ENCODE measurements around the gene RAP1GDS1.

The RAP1GDS1 gene

DNA sequence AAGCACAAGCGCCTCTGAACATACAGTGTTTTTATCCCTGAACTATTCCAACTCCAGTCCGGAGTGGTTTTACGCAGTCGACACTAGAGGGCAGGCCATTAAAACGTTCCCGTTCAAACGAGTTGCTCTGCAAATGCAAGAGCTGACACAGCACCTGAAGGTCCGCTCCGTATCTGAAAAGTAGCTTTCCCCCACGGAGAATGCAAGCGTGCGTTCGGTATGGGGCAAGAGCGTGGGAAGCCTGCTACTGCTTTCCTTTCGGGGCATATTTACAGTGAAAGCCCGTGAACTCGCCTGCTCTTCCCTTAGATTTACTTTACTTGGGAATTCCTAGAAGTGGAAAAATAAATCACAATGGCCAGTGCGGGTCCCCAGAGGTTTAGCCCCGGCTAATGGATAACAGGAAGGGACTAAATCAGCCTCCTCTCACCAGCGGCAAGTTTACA, 206.5 kb downstream of the RAP1GDS1 start (continued):
- TF ChIP-seq, protein P1, sequence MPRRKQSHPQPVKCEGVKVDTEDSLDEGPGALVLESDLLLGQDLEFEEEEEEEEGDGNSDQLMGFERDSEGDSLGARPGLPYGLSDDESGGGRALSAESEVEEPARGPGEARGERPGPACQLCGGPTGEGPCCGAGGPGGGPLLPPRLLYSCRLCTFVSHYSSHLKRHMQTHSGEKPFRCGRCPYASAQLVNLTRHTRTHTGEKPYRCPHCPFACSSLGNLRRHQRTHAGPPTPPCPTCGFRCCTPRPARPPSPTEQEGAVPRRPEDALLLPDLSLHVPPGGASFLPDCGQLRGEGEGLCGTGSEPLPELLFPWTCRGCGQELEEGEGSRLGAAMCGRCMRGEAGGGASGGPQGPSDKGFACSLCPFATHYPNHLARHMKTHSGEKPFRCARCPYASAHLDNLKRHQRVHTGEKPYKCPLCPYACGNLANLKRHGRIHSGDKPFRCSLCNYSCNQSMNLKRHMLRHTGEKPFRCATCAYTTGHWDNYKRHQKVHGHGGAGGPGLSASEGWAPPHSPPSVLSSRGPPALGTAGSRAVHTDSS (tag by site-specific recombination; IDR thresholded peaks at IDR 0.05) = no peak
- TF ChIP-seq, protein P2, sequence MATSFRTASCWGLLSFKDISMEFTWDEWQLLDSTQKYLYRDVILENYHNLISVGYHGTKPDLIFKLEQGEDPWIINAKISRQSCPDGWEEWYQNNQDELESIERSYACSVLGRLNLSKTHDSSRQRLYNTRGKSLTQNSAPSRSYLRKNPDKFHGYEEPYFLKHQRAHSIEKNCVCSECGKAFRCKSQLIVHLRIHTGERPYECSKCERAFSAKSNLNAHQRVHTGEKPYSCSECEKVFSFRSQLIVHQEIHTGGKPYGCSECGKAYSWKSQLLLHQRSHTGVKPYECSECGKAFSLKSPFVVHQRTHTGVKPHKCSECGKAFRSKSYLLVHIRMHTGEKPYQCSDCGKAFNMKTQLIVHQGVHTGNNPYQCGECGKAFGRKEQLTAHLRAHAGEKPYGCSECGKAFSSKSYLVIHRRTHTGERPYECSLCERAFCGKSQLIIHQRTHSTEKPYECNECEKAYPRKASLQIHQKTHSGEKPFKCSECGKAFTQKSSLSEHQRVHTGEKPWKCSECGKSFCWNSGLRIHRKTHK (tag by site-specific recombination; IDR thresholded peaks at IDR 0.05) = no peak
- TF ChIP-seq ZNF266 (tag by site-specific recombination; IDR thresholded peaks at IDR 0.05; ENCODE audit: low read depth) (no peak), ZNF221 (tag by site-specific recombination; IDR thresholded peaks at IDR 0.05; ENCODE audit: borderline replicate concordance) (no peak), GLI2 (tag by site-specific recombination; IDR thresholded peaks at IDR 0.05; ENCODE audit: borderline replicate concordance, low read depth) (no peak), PRDM1 (tag by site-specific recombination; IDR thresholded peaks at IDR 0.05) (peak; percentile 49), ZNF660 (tag by site-specific recombination; IDR thresholded peaks at IDR 0.05) (peak; percentile 54; the same call in 1 of the 2 replicates), ZNF157 (tag by site-specific recombination; IDR thresholded peaks at IDR 0.05) (no peak), ZNF248 (tag by site-specific recombination; IDR thresholded peaks at IDR 0.05) (no peak), ZNF501 (tag by site-specific recombination; IDR thresholded peaks at IDR 0.05) (peak; percentile 21; the same call in 1 of the 2 replicates), ZNF146 (tag by site-specific recombination; IDR thresholded peaks at IDR 0.05) (no peak), ZNF670 (tag by site-specific recombination; IDR thresholded peaks at IDR 0.05; ENCODE audit: low read depth) (no peak), ZNF830 (tag by site-specific recombination; IDR thresholded peaks at IDR 0.05; ENCODE audit: low read depth) (no peak), ZNF785 (tag by site-specific recombination; IDR thresholded peaks at IDR 0.05) (no peak), ZNF843 (tag by site-specific recombination; IDR thresholded peaks at IDR 0.05) (no peak), ZNF558 (tag by site-specific recombination; IDR thresholded peaks at IDR 0.05) (peak; percentile 56; the same call in 1 of the 2 replicates), ZNF416 (tag by site-specific recombination; IDR thresholded peaks at IDR 0.05) (no peak), BCL11B (tag by site-specific recombination; IDR thresholded peaks at IDR 0.05; ENCODE audit: low read depth) (no peak), ZNF423 (tag by site-specific recombination; IDR thresholded peaks at IDR 0.05) (no peak), ZNF707 (tag by site-specific recombination; IDR thresholded peaks at IDR 0.05) (no peak), MZF1 (tag by site-specific recombination; IDR thresholded peaks at IDR 0.05; ENCODE audit: borderline replicate concordance) (peak; percentile 84; the same call in 1 of the 2 replicates), ZNF274 (IDR thresholded peaks at IDR 0.05; ENCODE audit: low read length) (no peak), ZNF274 (tag by site-specific recombination; IDR thresholded peaks at IDR 0.05; ENCODE audit: borderline replicate concordance) (no peak)
- TF ChIP-seq, protein P3, sequence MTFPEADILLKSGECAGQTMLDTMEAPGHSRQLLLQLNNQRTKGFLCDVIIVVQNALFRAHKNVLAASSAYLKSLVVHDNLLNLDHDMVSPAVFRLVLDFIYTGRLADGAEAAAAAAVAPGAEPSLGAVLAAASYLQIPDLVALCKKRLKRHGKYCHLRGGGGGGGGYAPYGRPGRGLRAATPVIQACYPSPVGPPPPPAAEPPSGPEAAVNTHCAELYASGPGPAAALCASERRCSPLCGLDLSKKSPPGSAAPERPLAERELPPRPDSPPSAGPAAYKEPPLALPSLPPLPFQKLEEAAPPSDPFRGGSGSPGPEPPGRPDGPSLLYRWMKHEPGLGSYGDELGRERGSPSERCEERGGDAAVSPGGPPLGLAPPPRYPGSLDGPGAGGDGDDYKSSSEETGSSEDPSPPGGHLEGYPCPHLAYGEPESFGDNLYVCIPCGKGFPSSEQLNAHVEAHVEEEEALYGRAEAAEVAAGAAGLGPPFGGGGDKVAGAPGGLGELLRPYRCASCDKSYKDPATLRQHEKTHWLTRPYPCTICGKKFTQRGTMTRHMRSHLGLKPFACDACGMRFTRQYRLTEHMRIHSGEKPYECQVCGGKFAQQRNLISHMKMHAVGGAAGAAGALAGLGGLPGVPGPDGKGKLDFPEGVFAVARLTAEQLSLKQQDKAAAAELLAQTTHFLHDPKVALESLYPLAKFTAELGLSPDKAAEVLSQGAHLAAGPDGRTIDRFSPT (tag by site-specific recombination; IDR thresholded peaks at IDR 0.05) = no peak
- TF ChIP-seq, protein P4, sequence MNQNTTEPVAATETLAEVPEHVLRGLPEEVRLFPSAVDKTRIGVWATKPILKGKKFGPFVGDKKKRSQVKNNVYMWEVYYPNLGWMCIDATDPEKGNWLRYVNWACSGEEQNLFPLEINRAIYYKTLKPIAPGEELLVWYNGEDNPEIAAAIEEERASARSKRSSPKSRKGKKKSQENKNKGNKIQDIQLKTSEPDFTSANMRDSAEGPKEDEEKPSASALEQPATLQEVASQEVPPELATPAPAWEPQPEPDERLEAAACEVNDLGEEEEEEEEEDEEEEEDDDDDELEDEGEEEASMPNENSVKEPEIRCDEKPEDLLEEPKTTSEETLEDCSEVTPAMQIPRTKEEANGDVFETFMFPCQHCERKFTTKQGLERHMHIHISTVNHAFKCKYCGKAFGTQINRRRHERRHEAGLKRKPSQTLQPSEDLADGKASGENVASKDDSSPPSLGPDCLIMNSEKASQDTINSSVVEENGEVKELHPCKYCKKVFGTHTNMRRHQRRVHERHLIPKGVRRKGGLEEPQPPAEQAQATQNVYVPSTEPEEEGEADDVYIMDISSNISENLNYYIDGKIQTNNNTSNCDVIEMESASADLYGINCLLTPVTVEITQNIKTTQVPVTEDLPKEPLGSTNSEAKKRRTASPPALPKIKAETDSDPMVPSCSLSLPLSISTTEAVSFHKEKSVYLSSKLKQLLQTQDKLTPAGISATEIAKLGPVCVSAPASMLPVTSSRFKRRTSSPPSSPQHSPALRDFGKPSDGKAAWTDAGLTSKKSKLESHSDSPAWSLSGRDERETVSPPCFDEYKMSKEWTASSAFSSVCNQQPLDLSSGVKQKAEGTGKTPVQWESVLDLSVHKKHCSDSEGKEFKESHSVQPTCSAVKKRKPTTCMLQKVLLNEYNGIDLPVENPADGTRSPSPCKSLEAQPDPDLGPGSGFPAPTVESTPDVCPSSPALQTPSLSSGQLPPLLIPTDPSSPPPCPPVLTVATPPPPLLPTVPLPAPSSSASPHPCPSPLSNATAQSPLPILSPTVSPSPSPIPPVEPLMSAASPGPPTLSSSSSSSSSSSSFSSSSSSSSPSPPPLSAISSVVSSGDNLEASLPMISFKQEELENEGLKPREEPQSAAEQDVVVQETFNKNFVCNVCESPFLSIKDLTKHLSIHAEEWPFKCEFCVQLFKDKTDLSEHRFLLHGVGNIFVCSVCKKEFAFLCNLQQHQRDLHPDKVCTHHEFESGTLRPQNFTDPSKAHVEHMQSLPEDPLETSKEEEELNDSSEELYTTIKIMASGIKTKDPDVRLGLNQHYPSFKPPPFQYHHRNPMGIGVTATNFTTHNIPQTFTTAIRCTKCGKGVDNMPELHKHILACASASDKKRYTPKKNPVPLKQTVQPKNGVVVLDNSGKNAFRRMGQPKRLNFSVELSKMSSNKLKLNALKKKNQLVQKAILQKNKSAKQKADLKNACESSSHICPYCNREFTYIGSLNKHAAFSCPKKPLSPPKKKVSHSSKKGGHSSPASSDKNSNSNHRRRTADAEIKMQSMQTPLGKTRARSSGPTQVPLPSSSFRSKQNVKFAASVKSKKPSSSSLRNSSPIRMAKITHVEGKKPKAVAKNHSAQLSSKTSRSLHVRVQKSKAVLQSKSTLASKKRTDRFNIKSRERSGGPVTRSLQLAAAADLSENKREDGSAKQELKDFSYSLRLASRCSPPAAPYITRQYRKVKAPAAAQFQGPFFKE (tag by site-specific recombination; IDR thresholded peaks at IDR 0.05; ENCODE audit: borderline replicate concordance) = no peak
- TF ChIP-seq, protein P5, sequence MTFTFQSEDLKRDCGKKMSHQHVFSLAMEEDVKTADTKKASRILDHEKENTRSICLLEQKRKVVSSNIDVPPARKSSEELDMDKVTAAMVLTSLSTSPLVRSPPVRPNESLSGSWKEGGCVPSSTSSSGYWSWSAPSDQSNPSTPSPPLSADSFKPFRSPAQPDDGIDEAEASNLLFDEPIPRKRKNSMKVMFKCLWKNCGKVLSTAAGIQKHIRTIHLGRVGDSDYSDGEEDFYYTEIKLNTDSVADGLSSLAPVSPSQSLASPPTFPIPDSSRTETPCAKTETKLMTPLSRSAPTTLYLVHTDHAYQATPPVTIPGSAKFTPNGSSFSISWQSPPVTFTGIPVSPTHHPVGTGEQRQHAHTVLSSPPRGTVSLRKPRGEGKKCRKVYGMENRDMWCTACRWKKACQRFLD (tag by site-specific recombination; IDR thresholded peaks at IDR 0.05) = no peak
- TF ChIP-seq, protein P6, sequence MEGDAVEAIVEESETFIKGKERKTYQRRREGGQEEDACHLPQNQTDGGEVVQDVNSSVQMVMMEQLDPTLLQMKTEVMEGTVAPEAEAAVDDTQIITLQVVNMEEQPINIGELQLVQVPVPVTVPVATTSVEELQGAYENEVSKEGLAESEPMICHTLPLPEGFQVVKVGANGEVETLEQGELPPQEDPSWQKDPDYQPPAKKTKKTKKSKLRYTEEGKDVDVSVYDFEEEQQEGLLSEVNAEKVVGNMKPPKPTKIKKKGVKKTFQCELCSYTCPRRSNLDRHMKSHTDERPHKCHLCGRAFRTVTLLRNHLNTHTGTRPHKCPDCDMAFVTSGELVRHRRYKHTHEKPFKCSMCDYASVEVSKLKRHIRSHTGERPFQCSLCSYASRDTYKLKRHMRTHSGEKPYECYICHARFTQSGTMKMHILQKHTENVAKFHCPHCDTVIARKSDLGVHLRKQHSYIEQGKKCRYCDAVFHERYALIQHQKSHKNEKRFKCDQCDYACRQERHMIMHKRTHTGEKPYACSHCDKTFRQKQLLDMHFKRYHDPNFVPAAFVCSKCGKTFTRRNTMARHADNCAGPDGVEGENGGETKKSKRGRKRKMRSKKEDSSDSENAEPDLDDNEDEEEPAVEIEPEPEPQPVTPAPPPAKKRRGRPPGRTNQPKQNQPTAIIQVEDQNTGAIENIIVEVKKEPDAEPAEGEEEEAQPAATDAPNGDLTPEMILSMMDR (tag by site-specific recombination; IDR thresholded peaks at IDR 0.05) = peak; percentile 54; the same call in 1 of the 2 replicates
